ENCODE data around the gene RELL2. TPM values are rescaled to one million over a fixed set of nuclear protein-coding genes. Genes with fewer than 3 reads are reported as not detected.

RELL2 gene, protein sequence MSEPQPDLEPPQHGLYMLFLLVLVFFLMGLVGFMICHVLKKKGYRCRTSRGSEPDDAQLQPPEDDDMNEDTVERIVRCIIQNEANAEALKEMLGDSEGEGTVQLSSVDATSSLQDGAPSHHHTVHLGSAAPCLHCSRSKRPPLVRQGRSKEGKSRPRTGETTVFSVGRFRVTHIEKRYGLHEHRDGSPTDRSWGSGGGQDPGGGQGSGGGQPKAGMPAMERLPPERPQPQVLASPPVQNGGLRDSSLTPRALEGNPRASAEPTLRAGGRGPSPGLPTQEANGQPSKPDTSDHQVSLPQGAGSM
- polyA plus RNA-seq (2013, experiment 1 of 2), result 4.5 TPM
- polyA plus RNA-seq (2013, experiment 2 of 2), result 4.4 TPM

DNA sequence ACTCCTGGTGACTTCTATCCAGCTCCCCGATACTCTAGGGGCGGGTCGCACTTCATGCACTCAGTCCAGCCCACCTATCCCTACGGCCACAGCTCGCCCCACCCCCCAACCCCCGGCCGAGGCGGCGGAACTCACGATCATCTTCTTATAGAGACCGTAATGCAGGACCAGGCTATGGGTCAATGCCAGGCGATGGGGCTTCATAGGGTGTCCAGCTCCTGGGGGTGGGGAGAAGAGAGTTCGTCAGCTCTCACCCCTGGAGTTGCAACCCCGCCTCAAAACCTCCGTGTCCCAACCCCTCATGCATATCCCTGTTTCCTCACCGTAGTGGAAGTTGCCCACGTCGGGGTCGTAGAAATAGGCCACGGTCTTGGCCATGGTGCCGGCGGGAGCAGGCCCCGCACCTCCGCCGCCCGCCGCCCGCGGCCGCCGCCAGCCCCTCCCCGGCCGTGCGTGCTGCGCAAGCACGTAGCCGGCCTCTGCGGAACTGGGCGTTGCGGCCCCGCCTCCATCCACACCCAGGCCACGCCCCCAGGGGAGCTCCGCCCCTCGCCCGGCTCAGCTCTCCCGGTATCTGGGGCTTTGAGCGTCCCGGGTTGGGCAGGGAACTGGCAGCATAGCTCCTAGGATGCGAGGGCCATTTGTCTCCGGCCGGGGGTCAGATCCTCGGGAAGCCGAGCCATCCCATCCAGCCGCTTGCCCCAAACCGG lies at the start of gene RELL2, which contains the start of gene HDAC3:
RELL2 (plus strand) TSS at position 585 of the 710 bp plus-strand sequence. CDS start 1,229 bp downstream, outside the sequence.
HDAC3 (minus strand) TSS at position 437 of the 710 bp plus-strand sequence; CDS start at position 378, 59 bp downstream.
- peak within 1 kb of the TSS; percentile 79 for H3K27ac ChIP-seq (ENCODE audit: low read depth, low read length, severe bottlenecking)

GRCh38 chr5:141590127-141590526 lies 46.7 kb upstream of the RELL2 start:
- H3K4me1 ChIP-seq (ENCODE audit: control insufficient read depth, insufficient read depth, low read length, poor library complexity, severe bottlenecking), result no peaks in the 10 kb centered on the region
- H3K36me3 ChIP-seq (ENCODE audit: control insufficient read depth, insufficient read depth, low read length), result peaks cover 32% of the 10 kb centered on the region
- H3K4me3 ChIP-seq (ENCODE audit: extremely low read depth, insufficient read depth, low read length, poor library complexity, severe bottlenecking), result no peak overlapping the region
- WGBS, 2 experiments (ENCODE audit: insufficient coverage in 2 of 2), result 100% methylated on average over 1 of the region's 2 CpGs
- H3K9me3 ChIP-seq (ENCODE audit: control insufficient read depth, low read length), result no peaks in the 10 kb centered on the region
- H3K27ac ChIP-seq (ENCODE audit: low read depth, low read length, severe bottlenecking), result no peak overlapping the region

More for the DNA sequence above, at the start of gene RELL2, which contains the start of gene HDAC3:
- H3K4me1 ChIP-seq (ENCODE audit: control insufficient read depth, insufficient read depth, low read length, poor library complexity, severe bottlenecking), result peaks cover 5% of the 10 kb centered on the region
- H3K36me3 ChIP-seq (ENCODE audit: control insufficient read depth, insufficient read depth, low read length), result peaks cover 27% of the 10 kb centered on the region
- no peaks in the 10 kb centered on the region for H3K9me3 ChIP-seq (ENCODE audit: control insufficient read depth, low read length)
- peak within 1 kb of the TSS; percentile 99 for H3K4me3 ChIP-seq (ENCODE audit: extremely low read depth, insufficient read depth, low read length, poor library complexity, severe bottlenecking)
- 1% methylated on average over 32 to 37 of the region's 55 CpGs for WGBS, 2 experiments (ENCODE audit: insufficient coverage in 2 of 2)

DNA sequence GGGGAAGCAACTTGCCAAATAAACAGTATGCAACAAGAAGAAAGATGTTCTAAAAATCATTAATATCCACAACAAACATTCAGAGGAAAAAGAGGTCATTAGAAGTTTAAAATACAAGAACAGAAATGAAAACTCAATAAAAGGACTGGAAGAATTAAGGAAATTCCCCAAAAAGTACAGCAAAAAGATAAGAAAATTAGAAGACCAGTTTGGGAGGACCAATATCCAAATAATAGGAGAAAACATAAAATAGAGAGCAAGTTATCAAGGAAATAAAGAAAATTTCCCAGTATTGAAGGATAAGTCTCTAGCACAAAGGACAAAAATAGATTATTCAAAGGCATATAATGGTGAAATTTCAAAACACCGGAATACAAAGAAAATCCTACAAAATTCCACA lies 39.9 kb upstream of the RELL2 start:
- WGBS, 2 experiments (ENCODE audit: insufficient coverage in 2 of 2), result no CpG with 5 or more reads among the region's 1 CpG
- H3K4me3 ChIP-seq (ENCODE audit: extremely low read depth, insufficient read depth, low read length, poor library complexity, severe bottlenecking), result no peak overlapping the region
- H3K9me3 ChIP-seq (ENCODE audit: control insufficient read depth, low read length), result no peaks in the 10 kb centered on the region
- no peak overlapping the region for H3K27ac ChIP-seq (ENCODE audit: low read depth, low read length, severe bottlenecking)
- H3K4me1 ChIP-seq (ENCODE audit: control insufficient read depth, insufficient read depth, low read length, poor library complexity, severe bottlenecking), result no peaks in the 10 kb centered on the region
- H3K36me3 ChIP-seq (ENCODE audit: control insufficient read depth, insufficient read depth, low read length), result peaks cover 4% of the 10 kb centered on the region

DNA sequence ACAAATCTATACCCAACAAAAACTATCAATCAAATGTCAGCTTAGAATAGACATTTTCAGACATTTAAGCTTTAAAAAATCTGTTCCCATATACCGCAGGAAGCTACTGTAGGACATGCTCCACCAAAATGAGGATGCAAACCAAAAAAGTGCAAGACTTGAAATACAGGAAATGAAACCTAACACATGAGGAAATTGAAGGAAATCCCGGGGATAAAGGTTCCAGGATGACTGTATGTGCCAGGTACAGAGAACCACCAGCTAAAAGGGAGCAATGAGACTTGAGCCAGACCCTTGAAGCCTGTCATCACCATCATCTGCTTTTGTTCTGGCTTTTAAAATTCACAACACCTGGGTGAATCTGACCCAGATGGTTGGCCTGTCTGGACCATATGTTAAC lies 39.4 kb upstream of the RELL2 start:
- Histone ChIP-seq H3K9me3 (ENCODE audit: control insufficient read depth, low read length) (no peaks in the 10 kb centered on the region), H3K4me1 (ENCODE audit: control insufficient read depth, insufficient read depth, low read length, poor library complexity, severe bottlenecking) (no peaks in the 10 kb centered on the region), H3K36me3 (ENCODE audit: control insufficient read depth, insufficient read depth, low read length) (peaks cover 4% of the 10 kb centered on the region), H3K4me3 (ENCODE audit: extremely low read depth, insufficient read depth, low read length, poor library complexity, severe bottlenecking) (no peak overlapping the region), H3K27ac (ENCODE audit: low read depth, low read length, severe bottlenecking) (no peak overlapping the region)
- WGBS, 2 experiments (ENCODE audit: insufficient coverage in 2 of 2), result 94 to 100% methylated on average over 1 to 2 of the region's 2 CpGs

- no peaks in the 10 kb centered on the region for H3K9me3 ChIP-seq (ENCODE audit: control insufficient read depth, low read length)
- WGBS, 2 experiments (ENCODE audit: insufficient coverage in 2 of 2), result 95 to 100% methylated on average over 2 of the region's 2 CpGs
- no peak overlapping the region for H3K4me3 ChIP-seq (ENCODE audit: extremely low read depth, insufficient read depth, low read length, poor library complexity, severe bottlenecking)
- no peak overlapping the region for H3K27ac ChIP-seq (ENCODE audit: low read depth, low read length, severe bottlenecking)
- H3K4me1 ChIP-seq (ENCODE audit: control insufficient read depth, insufficient read depth, low read length, poor library complexity, severe bottlenecking), result no peaks in the 10 kb centered on the region
- peaks cover 4% of the 10 kb centered on the region for H3K36me3 ChIP-seq (ENCODE audit: control insufficient read depth, insufficient read depth, low read length)
These were observed 39.0 kb upstream of the RELL2 start for GRCh38 chr5:141597814-141598213.

GRCh38 chr5:141598391-141599345 lies 38.1 kb upstream of the RELL2 start:
- 100% methylated on average over 1 of the region's 3 CpGs; no CpG with 5 or more reads in 1 of the 2 experiments for WGBS, 2 experiments (ENCODE audit: insufficient coverage in 2 of 2)
- no peak overlapping the region for H3K27ac ChIP-seq (ENCODE audit: low read depth, low read length, severe bottlenecking)

DNA sequence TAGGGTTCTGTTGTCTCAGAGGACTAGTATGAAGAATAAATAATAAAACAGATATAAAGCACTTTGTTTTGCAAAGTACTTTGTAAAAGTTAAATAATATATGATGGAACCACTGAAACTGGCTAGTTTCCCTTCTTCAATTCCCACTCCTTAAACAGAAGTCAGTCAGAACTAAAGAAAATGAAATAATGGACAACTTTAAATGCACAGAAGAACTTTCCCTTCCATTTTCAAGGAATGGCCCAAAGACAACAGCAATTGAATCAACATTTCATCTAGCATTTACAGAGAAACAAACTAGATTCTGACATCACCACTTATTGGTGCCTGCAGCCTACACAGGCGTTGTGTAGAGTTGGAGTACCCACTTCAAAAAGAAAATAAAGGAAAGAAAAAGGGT lies 34.2 kb upstream of the RELL2 start:
- Histone ChIP-seq H3K4me1 (ENCODE audit: control insufficient read depth, insufficient read depth, low read length, poor library complexity, severe bottlenecking) (peaks cover 9% of the 10 kb centered on the region), H3K4me3 (ENCODE audit: extremely low read depth, insufficient read depth, low read length, poor library complexity, severe bottlenecking) (no peak overlapping the region), H3K36me3 (ENCODE audit: control insufficient read depth, insufficient read depth, low read length) (no peaks in the 10 kb centered on the region), H3K27ac (ENCODE audit: low read depth, low read length, severe bottlenecking) (no peak overlapping the region), H3K9me3 (ENCODE audit: control insufficient read depth, low read length) (no peaks in the 10 kb centered on the region)
- no CpG with 5 or more reads among the region's 1 CpG for WGBS, 2 experiments (ENCODE audit: insufficient coverage in 2 of 2)

More at GRCh38 chr5:141598391-141599345, 38.1 kb upstream of the RELL2 start:
- no peaks in the 10 kb centered on the region for H3K9me3 ChIP-seq (ENCODE audit: control insufficient read depth, low read length)
- H3K4me3 ChIP-seq (ENCODE audit: extremely low read depth, insufficient read depth, low read length, poor library complexity, severe bottlenecking), result no peak overlapping the region
- peaks cover 1% of the 10 kb centered on the region for H3K4me1 ChIP-seq (ENCODE audit: control insufficient read depth, insufficient read depth, low read length, poor library complexity, severe bottlenecking)
- H3K36me3 ChIP-seq (ENCODE audit: control insufficient read depth, insufficient read depth, low read length), result peaks cover 4% of the 10 kb centered on the region

- Histone ChIP-seq H3K9me3 (ENCODE audit: control insufficient read depth, low read length) (no peaks in the 10 kb centered on the region), H3K4me1 (ENCODE audit: control insufficient read depth, insufficient read depth, low read length, poor library complexity, severe bottlenecking) (peaks cover 9% of the 10 kb centered on the region), H3K27ac (ENCODE audit: low read depth, low read length, severe bottlenecking) (peak overlapping the region; percentile 60), H3K4me3 (ENCODE audit: extremely low read depth, insufficient read depth, low read length, poor library complexity, severe bottlenecking) (no peak overlapping the region), H3K36me3 (ENCODE audit: control insufficient read depth, insufficient read depth, low read length) (no peaks in the 10 kb centered on the region)
- WGBS, 2 experiments (ENCODE audit: insufficient coverage in 2 of 2), result 91 to 95% methylated on average over 3 to 6 of the region's 6 CpGs
These were observed 32.7 kb upstream of the RELL2 start for GRCh38 chr5:141603923-141604717.

DNA sequence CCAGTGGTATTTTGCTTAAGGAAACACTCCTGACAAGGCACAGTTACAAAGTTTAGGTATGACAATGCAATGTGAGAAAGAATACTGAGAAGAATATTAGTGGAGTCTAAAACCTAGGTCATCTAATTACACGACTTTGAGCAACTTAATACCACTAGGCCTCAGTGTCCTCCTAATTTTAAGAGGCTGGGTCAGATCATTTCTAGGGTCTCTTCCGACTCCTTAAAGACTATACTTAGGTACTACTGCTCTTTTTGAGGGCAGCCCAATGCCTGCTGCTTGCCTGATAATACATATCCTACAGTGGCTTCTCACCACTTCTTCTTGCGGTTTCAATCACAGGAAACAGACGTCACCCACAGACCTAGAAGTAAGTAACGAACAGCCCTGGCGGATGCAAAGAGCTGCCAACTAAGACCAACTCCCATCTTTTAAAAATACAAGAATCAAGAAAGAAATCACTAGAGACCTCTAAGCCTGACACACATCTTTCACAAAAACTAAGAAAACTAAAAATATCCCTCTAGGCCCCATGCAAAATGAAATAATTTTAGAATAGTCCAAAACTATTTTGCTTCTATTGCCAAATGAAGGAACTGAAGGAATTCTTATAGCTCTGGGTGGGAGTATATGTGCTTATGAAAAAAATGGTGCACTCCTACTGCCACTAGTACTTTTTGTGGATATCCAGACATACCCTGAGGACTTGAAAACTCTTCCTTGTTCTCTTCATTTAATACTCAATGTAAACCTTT lies 31.1 kb upstream of the RELL2 start:
- Histone ChIP-seq H3K4me1 (ENCODE audit: control insufficient read depth, insufficient read depth, low read length, poor library complexity, severe bottlenecking) (peaks cover 9% of the 10 kb centered on the region), H3K9me3 (ENCODE audit: control insufficient read depth, low read length) (no peaks in the 10 kb centered on the region), H3K36me3 (ENCODE audit: control insufficient read depth, insufficient read depth, low read length) (no peaks in the 10 kb centered on the region), H3K27ac (ENCODE audit: low read depth, low read length, severe bottlenecking) (no peak overlapping the region), H3K4me3 (ENCODE audit: extremely low read depth, insufficient read depth, low read length, poor library complexity, severe bottlenecking) (no peak overlapping the region)
- 83 to 90% methylated on average over 5 to 6 of the region's 6 CpGs for WGBS, 2 experiments (ENCODE audit: insufficient coverage in 2 of 2)
